HepG2 (cell line): ENCODE results near the gene SELENOV. TPM values are rescaled to one million over a fixed set of nuclear protein-coding genes. Genes with fewer than 3 reads are reported as not detected.

Source experiments
- ATAC-seq: fragments of 200-7000 bp; cut with Tn5 transposase; 3 replicates; pipeline ENCODE4 v1.9.1; 2020; ENCODE audit warnings: mild to moderate bottlenecking, moderate library complexity
- BruUV-seq: library from RNA; stranded (reverse); fragments of 400-500 nt; replicated peaks from 2 replicates; lab custom pipeline; 2021; lab: Mats Ljungman, UMichigan
- CTCF ChIA-PET: fragments of 300-600 bp; formaldehyde crosslinking; extraction: SDS; loops from one replicate; lab custom pipeline; 2021; ENCODE audit warnings: low total read pairs, inconsistent platforms, low intra/inter-chr PET ratio; lab: Yijun Ruan, JAX
- POLR2A ChIA-PET: fragments of 350-600 bp; sonication (Branson Sonifier 250); formaldehyde crosslinking; loops from one replicate; lab custom pipeline; 2020; ENCODE audit warnings: antibody characterized with exemption, inconsistent platforms; lab: Yijun Ruan, JAX
- DNase-seq: peaks from one replicate; pipeline ENCODE4 v3.0.0-alpha.2; 2015; ENCODE audit warnings: low spot score
- FAIRE-seq: peaks from 3 replicates; lab custom pipeline; 2011; peaks lifted over from hg19 to GRCh38; lab: Jason Lieb, UNC
- H2AFZ ChIP-seq: one replicate; pipeline ENCODE4 v1.6.1; 2011; ENCODE audit warnings: low read length, inconsistent platforms
- H3K27ac ChIP-seq: fragments of 300-600 bp; 3 replicates; pipeline ENCODE4 v1.8.0; 2011; ENCODE audit warnings: mixed run types, mild to moderate bottlenecking, mixed read lengths, low read length, inconsistent platforms; ENCODE audit not compliant: insufficient read depth; ENCODE audit errors: extremely low read length
- H3K27me3 ChIP-seq, 2 experiments: fragments of 200-600 bp in 1 of 2; 2 replicates in 1 of 2; 3 replicates in 1 of 2; pipeline versions ENCODE4 v1.6.0 to v1.8.0; 2011; ENCODE audit warnings: low read length in 2 of 2, mild to moderate bottlenecking in 2 of 2, moderate library complexity in 2 of 2, inconsistent platforms in 1 of 2; ENCODE audit not compliant: insufficient read depth in 2 of 2, control insufficient read depth in 1 of 2
- H3K36me3 ChIP-seq, 2 experiments: fragments of 200-600 bp in 1 of 2; replicated peaks in 1 of 2; 2 replicates in 1 of 2; 3 replicates in 1 of 2; pipeline versions ENCODE4 v1.5.1 to v1.8.0; 2011; ENCODE audit warnings: low read length in 2 of 2, inconsistent platforms in 1 of 2; ENCODE audit not compliant: insufficient read depth in 2 of 2, control insufficient read depth in 1 of 2
- H3K4me1 ChIP-seq: 2 replicates; pipeline ENCODE4 v1.5.1; 2012; ENCODE audit warnings: low read length, inconsistent platforms; ENCODE audit not compliant: insufficient read depth
- H3K4me2 ChIP-seq: 2 replicates; pipeline ENCODE4 v1.6.0; 2011; ENCODE audit warnings: low read depth, low read length, inconsistent platforms
- H3K4me3 ChIP-seq, 3 experiments: fragments of 200-600 bp in 1 of 3; sonication (generic), shearing (Covaris generic) in 1 of 3; replicated peaks in 1 of 3; 2 replicates each; pipeline ENCODE4 v1.5.1; 2011 to 2016; ENCODE audit warnings: low read length in 3 of 3, inconsistent platforms in 2 of 3, low read depth in 2 of 3, mild to moderate bottlenecking in 2 of 3, control low read depth in 1 of 3, mixed read lengths in 1 of 3; ENCODE audit not compliant: insufficient read depth in 1 of 3
- H3K79me2 ChIP-seq: one replicate; pipeline ENCODE4 v1.6.1; 2011; ENCODE audit warnings: low read length, inconsistent platforms; ENCODE audit not compliant: insufficient read depth
- H3K9ac ChIP-seq: 2 replicates; pipeline ENCODE4 v1.6.0; 2011; ENCODE audit warnings: mild to moderate bottlenecking, low read depth, low read length, inconsistent platforms; ENCODE audit not compliant: insufficient read depth
- H3K9me3 ChIP-seq: 2 replicates; pipeline ENCODE4 v1.5.1; 2012; ENCODE audit warnings: mild to moderate bottlenecking, low read length
- H4K20me1 ChIP-seq: 2 replicates; pipeline ENCODE4 v1.6.0; 2011; ENCODE audit warnings: inconsistent platforms, mild to moderate bottlenecking, low read length, moderate library complexity; ENCODE audit not compliant: insufficient read depth
- HNRNPH1 ChIP-seq: fragments of 200-400 bp; formaldehyde crosslinking; optimal IDR thresholded peaks from 2 replicates; pipeline ENCODE3; 2017; ENCODE audit warnings: mild to moderate bottlenecking, low read depth, low read length
- MLLT10 ChIP-seq: sonication (generic); formaldehyde crosslinking; IDR thresholded peaks from 2 replicates; pipeline ENCODE4 v1.4.0; 2020; ENCODE audit warnings: missing genetic modification reagents
- SP1 ChIP-seq, 2 experiments: fragments of 450-650 bp in 1 of 2; sonication (generic) in 1 of 2; formaldehyde crosslinking in 1 of 2; IDR thresholded peaks; 2 replicates each; pipeline versions ENCODE4 v1.4.0 to v1.6.1; 2016 to 2020; ENCODE audit warnings: missing genetic modification reagents in 1 of 2
- SP4 ChIP-seq: sonication (generic); formaldehyde crosslinking; IDR thresholded peaks from 2 replicates; pipeline ENCODE4 v1.8.1; 2023; ENCODE audit warnings: mild to moderate bottlenecking, missing genetic modification reagents
- ZKSCAN1 ChIP-seq: fragments of 150-350 bp; IDR thresholded peaks from 2 replicates; pipeline ENCODE4 v1.6.1; 2014; ENCODE audit warnings: low read length
- ZNF136 ChIP-seq: sonication (generic); formaldehyde crosslinking; IDR thresholded peaks from 2 replicates; pipeline ENCODE4 v1.8.1; 2022; ENCODE audit warnings: low read depth, mild to moderate bottlenecking, moderate library complexity, missing genetic modification reagents
- ZNF660 ChIP-seq: sonication (generic); formaldehyde crosslinking; IDR thresholded peaks from 2 replicates; pipeline ENCODE4 v1.5.1; 2020; ENCODE audit warnings: mild to moderate bottlenecking, low read depth, missing genetic modification reagents, borderline replicate concordance
- ZNF720 ChIP-seq: sonication (generic); formaldehyde crosslinking; IDR thresholded peaks from 2 replicates; pipeline ENCODE4 v1.4.0; 2020; ENCODE audit warnings: missing genetic modification reagents
- ZNF766 ChIP-seq: sonication (generic); formaldehyde crosslinking; IDR thresholded peaks from 2 replicates; pipeline ENCODE4 v1.5.0; 2020; ENCODE audit warnings: missing genetic modification reagents, borderline replicate concordance
- WGBS: methylation state at CpG from one replicate; pipeline ENCODE4 v1.1.6; 2017; ENCODE audit warnings: low lambda C conversion rate; 5-methylcytosine and 5-hydroxymethylcytosine counted together
- in situ Hi-C: cut with HindIII; loops from 2 replicates; pipeline ENCODE4 v1.10.0; 2017; ENCODE audit warnings: low pct_unique_long_range_greater_than_20kb; ENCODE audit not compliant: extremely low pct_ligation_motif_present
- intact Hi-C: fragments of 100-400 bp; cut with micrococcal nuclease; formaldehyde crosslinking; loops from one replicate; pipeline ENCODE4 v1.10.0; 2022; ENCODE audit not compliant: unreplicated experiment
- polyA plus RNA-seq, 8 experiments: library from polyadenylated mRNA; depleted of rRNA in 3 of 8; stranded (reverse) in 7 of 8; unstranded in 1 of 8; fragments of >200 nt; fragmentation: Illumina TruSeq in 4 of 8; extraction: Trizol in 4 of 8; gene quantifications; 2 replicates each; pipeline versions ENCODE4 v1.2.1 to v1.2.3, GENCODE V29; 2011 to 2016; ENCODE audit warnings: low read depth in 4 of 8, missing spikeins in 1 of 8, mixed read lengths in 1 of 8; ENCODE audit not compliant: insufficient read depth in 1 of 8
- total RNA-seq, 5 experiments: library from RNA; depleted of rRNA; stranded (reverse); fragments of >200 nt; fragmentation: Illumina TruSeq; extraction: Trizol; gene quantifications; 2 replicates each; pipeline ENCODE4 v1.2.3, GENCODE V29; 2016; ENCODE audit warnings: low read depth in 1 of 5
- TF ChIP-seq, protein P1 (sequence below): sonication (generic); formaldehyde crosslinking; IDR thresholded peaks from 2 replicates; pipeline ENCODE4 v1.8.0; 2022; ENCODE audit warnings: missing genetic modification reagents, low read depth, mild to moderate bottlenecking, borderline replicate concordance
- TF ChIP-seq, protein P2 (sequence below): sonication (generic); formaldehyde crosslinking; IDR thresholded peaks from 2 replicates; pipeline ENCODE4 v1.8.0; 2022; ENCODE audit warnings: mild to moderate bottlenecking, missing genetic modification reagents, moderate library complexity

The SELENOV gene
- total and polyA plus RNA-seq, 2 of the 13 experiments (the other 11 are each of a cell fraction or from before 2014, with no cell fraction given) = not detected

DNA sequence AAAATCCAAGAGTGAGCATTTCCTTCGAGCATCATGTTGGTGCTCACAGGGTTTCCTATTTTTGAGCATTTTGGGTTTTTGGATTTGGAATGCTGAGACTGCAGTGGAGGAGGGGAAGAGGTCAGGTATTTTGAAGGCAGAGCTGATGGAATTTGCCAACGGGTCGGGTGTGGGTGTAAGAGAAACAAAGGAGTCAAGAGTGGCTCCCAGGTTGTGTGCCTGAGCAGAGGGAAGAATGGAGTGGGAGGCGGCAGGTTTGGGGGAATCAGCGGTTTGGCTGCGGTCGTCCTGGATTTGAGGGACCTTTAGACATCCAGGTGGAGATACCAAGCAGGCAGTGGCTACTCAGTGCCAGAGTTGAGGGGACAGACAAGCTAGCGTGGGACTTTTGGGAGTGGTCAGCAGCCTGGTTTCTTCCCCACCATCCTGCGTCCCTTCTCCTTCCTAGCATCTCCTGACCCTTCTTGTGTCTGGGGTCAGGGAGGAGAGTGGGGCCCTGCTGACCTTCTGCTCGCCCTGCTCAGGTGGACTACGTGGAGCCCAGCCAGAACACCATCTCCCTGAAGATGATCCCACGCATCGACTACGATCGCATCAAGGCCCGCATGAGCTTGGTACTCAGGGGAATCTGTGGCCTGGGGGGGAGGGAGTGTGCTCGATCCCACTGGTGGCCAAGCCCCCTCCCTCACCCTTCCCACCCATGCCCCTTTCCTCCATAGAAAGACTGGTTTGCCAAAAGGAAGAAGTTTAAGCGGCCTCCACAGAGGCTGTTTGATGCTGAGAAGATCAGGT is 48.8 kb upstream of the SELENOV start:
- no peak for ATAC-seq
- intact Hi-C loops (no loop called here), in situ Hi-C loops (no loop called here)
- POLR2A ChIA-PET = interaction anchor here (0.6 kb wide), 1 partner anchor 703 kb away, joined by 4 read pairs; no protein-coding TSS in a partner anchor
- Histone ChIP-seq H3K9me3 (no peaks in the 10 kb centered on the region), H3K79me2 (no peaks in the 10 kb centered on the region), H3K4me3 (no peak overlapping the region), H3K36me3 (peaks cover 47 to 76% of the 10 kb centered on the region in 2 experiments), H4K20me1 (no peaks in the 10 kb centered on the region), H3K4me1 (no peaks in the 10 kb centered on the region), H3K9ac (no peak overlapping the region), H2AFZ (no peak overlapping the region), H3K27ac (no peak overlapping the region), H3K4me2 (no peak overlapping the region), H3K27me3 (no peaks in the 10 kb centered on the region)
- TF ChIP-seq MLLT10 (CRISPR knock-in tag) = no peak
- TF ChIP-seq, protein P1, sequence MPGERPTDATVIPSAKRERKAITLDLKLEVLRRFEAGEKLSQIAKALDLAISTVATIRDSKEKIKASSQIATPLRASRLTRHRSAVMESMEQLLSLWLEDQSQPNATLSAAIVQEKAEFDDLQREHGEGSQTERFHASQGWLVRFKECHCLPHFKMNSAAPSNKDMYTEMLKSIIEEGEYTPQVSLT (CRISPR knock-in tag) = no peak
- TF ChIP-seq HNRNPH1 = no peak
- TF ChIP-seq, protein P2, sequence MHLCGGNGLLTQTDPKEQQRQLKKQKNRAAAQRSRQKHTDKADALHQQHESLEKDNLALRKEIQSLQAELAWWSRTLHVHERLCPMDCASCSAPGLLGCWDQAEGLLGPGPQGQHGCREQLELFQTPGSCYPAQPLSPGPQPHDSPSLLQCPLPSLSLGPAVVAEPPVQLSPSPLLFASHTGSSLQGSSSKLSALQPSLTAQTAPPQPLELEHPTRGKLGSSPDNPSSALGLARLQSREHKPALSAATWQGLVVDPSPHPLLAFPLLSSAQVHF (CRISPR knock-in tag) = no peak
- no peak for TF ChIP-seq SP4 (CRISPR knock-in tag)
- no peak for TF ChIP-seq ZKSCAN1
- no peak for TF ChIP-seq ZNF660 (CRISPR knock-in tag)
- TF ChIP-seq SP1 (IDR thresholded peaks at IDR 0.05) = no peak
- TF ChIP-seq SP1 (CRISPR knock-in tag; IDR thresholded peaks at IDR 0.05) = no peak
- no peak for TF ChIP-seq ZNF766 (CRISPR knock-in tag)
- no peak for TF ChIP-seq ZNF720 (CRISPR knock-in tag)
- no peak for TF ChIP-seq ZNF136 (CRISPR knock-in tag)
- CTCF ChIA-PET = no interaction called here
- BruUV-seq = no TSS peak
- FAIRE-seq = no peak
- WGBS = over 99% methylated on average over 18 of the region's 18 CpGs
- no peak for DNase-seq
